ENCODE data around the gene PLXNB2.
"Not testable (repeated sequence)": the region's sequence is repeated elsewhere in the genome, so short reads cannot be mapped to it uniquely, and the experiment has no call there.

Gene PLXNB2

DNA sequence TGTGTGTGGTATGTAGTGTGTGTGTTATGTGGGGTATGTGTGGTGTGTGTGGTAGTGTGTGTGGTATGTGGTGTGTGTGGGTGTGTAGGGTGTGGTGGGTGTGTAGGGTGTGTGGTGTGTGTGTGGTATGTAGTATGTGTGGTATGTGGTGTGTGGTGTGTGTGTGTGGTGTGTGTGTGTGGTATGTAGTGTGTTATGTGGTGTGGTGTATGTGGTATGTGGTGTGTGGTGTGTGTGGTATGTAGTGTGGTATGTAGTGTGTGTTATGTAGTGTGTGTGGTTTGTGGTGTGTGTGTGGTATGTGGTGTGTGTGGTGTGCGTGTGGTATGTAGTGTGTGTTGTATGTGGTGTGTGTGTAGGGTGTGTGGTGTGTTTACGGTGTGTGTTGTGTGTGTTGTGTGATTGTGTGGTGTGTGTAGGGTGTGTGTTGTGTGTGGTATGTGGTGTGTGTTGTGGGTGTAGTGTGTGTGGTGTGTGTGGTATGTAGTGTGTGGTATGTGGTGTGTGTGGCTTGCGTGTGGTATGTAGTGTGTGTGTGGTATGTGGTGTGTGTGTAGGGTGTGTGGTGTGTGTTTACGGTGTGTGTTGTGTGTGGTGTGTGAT, 31.5 kb upstream of the PLXNB2 start:
- in situ Hi-C loops (cut with MboI; ENCODE audit: low sequenced_read_pairs, unreplicated experiment) = no loop called here
- TF ChIP-seq, protein P1, sequence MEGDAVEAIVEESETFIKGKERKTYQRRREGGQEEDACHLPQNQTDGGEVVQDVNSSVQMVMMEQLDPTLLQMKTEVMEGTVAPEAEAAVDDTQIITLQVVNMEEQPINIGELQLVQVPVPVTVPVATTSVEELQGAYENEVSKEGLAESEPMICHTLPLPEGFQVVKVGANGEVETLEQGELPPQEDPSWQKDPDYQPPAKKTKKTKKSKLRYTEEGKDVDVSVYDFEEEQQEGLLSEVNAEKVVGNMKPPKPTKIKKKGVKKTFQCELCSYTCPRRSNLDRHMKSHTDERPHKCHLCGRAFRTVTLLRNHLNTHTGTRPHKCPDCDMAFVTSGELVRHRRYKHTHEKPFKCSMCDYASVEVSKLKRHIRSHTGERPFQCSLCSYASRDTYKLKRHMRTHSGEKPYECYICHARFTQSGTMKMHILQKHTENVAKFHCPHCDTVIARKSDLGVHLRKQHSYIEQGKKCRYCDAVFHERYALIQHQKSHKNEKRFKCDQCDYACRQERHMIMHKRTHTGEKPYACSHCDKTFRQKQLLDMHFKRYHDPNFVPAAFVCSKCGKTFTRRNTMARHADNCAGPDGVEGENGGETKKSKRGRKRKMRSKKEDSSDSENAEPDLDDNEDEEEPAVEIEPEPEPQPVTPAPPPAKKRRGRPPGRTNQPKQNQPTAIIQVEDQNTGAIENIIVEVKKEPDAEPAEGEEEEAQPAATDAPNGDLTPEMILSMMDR (IDR thresholded peaks at IDR 0.05; ENCODE audit: borderline replicate concordance, control extremely low read depth, extremely low read depth, insufficient read depth, missing control alignments) = no peak
- no peak for DNase-seq (ENCODE audit: low spot score)

DNA sequence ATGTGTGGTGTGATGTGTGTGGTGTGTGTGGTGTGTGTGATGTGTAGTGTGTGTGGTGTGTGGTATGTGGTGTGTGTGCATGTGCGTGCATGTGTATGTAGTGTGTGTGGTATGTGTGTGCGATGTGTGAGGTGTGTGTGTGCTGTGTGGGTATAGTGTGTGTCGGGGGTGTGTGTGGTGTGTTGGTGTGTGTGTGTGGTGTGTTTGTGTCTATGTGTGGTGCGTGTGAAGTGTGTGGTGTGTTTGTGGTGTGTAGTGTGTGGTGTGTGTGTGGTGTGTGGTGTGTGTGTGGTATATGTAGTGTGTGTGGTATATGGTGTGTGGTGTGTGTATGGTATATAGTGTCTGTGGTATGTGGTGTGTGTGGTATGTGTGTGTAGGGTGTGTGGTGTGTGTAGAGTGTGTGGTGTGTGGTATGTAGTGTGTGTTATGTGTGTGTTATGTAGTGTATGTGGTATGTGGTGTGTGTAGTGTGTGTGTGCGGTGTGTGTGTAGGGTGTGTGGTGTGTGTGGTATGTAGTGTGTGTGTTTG, 30.7 kb upstream of the PLXNB2 start:
- TF ChIP-seq, protein P1 (IDR thresholded peaks at IDR 0.05; ENCODE audit: borderline replicate concordance, control extremely low read depth, extremely low read depth, insufficient read depth, missing control alignments) = no peak
- in situ Hi-C loops (cut with MboI; ENCODE audit: low sequenced_read_pairs, unreplicated experiment) = no loop called here
- no peak for DNase-seq (ENCODE audit: low spot score)

DNA sequence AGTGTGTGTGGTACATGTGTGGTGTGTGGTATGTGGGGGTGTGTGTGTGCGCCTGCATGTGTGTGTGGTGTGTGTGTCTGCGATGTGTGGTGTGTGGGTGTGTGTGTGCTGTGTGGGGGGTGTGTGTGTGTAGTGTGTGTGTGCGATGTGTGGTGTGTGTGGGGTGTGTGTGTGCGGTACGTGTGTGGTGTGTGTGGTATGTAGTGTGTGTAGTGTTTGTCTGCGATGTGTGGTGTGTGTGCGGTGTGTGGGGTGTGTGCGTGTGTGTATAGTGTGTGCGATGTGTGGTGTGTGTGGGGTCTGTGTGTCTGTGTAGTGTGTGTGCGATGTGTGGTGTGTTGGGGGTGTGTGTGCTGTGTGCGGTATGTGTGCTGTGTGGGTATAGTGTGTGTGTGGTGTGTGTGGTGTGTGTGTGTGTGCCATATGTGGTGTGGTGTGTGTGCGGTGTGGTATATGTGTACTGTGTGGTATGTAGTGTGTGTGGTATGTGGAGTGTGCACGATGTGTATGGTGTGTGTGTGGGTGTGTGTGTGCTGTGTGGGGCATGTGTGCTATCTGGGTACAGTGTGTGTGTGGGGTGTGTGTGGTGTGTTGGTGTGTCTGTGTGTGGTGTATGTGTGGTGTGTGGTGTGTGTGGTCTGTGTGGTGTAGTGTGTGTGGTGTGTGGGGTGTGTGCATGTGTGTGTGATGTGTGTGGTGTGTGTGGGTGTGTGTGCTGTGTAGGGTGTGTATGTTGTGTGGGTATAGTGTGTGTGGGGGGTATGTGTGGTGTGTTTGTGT, 30.0 kb upstream of the PLXNB2 start:
- TF ChIP-seq, protein P1 (IDR thresholded peaks at IDR 0.05; ENCODE audit: borderline replicate concordance, control extremely low read depth, extremely low read depth, insufficient read depth, missing control alignments) = no peak
- no peak for DNase-seq (ENCODE audit: low spot score)
- in situ Hi-C loops (cut with MboI; ENCODE audit: low sequenced_read_pairs, unreplicated experiment) = no loop called here

DNA sequence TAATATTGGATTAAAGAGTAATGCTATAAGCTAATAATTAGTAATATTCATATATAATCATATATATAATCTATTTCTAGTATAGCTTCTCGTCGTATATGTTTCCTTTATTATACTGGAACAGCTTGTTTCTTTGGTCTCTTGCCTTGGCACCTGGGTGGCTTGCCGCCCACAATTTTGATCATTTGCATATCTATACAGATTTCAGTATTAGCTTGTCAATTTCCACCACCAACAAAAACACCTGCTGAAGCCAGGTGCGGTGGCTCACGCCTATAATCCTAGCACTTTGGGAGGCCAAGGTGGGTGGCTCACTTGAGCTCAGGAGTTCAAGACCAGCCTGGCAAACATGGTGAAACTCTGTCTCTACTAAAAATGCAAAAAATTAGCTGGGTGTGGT, 27.0 kb upstream of the PLXNB2 start:
- in situ Hi-C loops (cut with MboI; ENCODE audit: low sequenced_read_pairs, unreplicated experiment); DNase-seq (ENCODE audit: low spot score): not testable (repeated sequence)

DNA sequence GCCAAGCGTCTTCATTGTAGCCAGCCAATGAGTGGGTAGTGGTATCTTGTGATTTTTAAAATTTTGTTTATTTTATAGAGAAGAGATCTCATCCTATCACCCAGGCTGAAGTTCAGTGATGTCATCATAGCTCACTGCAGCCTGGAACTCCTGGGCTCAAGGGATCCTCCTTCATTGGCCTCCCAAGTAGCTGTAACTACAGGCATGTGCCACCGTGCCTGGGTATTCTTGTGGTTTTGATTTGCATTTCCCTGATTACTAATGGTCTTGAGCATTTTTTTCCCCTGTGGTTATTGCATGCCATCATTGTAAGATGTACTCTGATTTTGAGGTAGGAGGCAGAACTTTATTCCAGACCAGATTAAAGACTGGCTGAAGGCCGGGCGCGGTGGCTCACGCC, 21.8 kb upstream of the PLXNB2 start:
- DNase-seq (ENCODE audit: low spot score) = no peak
- TF ChIP-seq, protein P1 (IDR thresholded peaks at IDR 0.05; ENCODE audit: borderline replicate concordance, control extremely low read depth, extremely low read depth, insufficient read depth, missing control alignments) = no peak
- in situ Hi-C loops (cut with MboI; ENCODE audit: low sequenced_read_pairs, unreplicated experiment) = loop anchor here (10.0 kb wide), 1 partner anchor 54 kb away; the partner anchor contains the start of gene MAPK11

DNA sequence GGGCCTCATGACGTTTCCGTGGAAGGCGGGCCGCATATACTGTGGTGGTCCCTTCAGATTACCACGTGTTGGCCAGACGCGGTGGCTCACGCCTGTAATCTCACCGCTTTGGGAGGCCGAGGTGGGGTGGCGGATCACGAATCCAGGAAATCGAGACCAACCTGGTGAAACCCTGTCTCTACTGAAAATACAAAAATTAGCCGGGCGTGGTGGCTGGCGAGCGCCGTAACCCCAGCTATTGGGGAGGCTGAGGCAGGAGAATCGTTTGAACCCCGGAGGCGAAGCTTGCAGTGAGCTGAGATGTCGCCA, 20.2 kb upstream of the PLXNB2 start:
- DNase-seq (ENCODE audit: low spot score) = no peak
- in situ Hi-C loops (cut with MboI; ENCODE audit: low sequenced_read_pairs, unreplicated experiment) = loop anchor here (10.0 kb wide), 1 partner anchor 53 kb away; the partner anchor contains the start of gene MAPK11
- TF ChIP-seq, protein P1 (IDR thresholded peaks at IDR 0.05; ENCODE audit: borderline replicate concordance, control extremely low read depth, extremely low read depth, insufficient read depth, missing control alignments) = no peak
